PC-9 (cell line): ENCODE measurements around the gene TBX10.

Experiments
- EZH2 ChIP-seq: fragments of 200-600 bp; sonication (generic); IDR thresholded peaks from 2 replicates; pipeline ENCODE4 v1.8.0; 2017; ENCODE audit warnings: antibody characterized with exemption, low read depth
- TF ChIP-seq, protein P1 (sequence below): fragments of 200-600 bp; sonication (generic); conservative IDR thresholded peaks from 2 replicates; pipeline ENCODE4 v1.6.1; 2017; ENCODE audit warnings: mixed run types, antibody characterized with exemption, mild to moderate bottlenecking, moderate library complexity

DNA sequence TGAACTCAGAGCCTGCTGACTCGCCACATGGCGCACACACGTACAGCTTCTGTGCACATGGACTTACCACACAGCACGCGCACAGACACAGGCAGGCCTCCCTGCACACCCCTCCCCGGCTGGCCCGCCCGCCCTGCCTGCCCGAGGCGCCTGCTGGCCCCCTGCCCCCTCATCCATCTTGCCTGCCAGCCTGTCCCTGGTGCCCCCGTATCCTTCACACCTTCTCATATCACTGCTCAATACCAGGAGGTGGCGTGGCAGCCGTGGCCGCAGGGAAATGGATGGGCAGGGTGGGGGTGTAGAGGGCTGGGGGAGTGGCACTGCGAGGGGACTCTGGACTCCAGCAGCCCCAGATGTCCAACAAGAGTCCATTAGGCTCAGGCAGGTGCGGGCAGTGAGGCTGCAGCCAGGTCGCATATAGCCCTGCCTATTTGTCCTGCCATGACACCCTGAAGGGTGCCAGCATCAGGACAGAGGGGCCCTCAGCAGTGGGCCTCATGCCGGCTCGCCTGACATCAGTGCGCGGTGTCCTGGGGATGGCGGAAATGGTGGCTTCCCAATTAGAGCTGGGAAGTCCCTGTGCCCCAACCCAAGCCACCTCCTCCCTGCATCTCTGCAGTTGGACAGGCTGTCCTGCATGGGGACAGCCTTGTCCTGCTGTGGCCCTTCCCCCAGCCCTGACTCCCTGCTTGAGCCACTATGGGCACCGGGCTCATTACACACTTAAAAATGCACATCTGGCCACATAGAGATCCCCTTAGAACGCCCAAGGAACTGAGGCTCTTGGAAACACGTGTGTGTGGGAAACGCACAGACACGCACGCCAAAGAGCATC lies 2.0 kb upstream of the TBX10 start:
- TF ChIP-seq, protein P1, sequence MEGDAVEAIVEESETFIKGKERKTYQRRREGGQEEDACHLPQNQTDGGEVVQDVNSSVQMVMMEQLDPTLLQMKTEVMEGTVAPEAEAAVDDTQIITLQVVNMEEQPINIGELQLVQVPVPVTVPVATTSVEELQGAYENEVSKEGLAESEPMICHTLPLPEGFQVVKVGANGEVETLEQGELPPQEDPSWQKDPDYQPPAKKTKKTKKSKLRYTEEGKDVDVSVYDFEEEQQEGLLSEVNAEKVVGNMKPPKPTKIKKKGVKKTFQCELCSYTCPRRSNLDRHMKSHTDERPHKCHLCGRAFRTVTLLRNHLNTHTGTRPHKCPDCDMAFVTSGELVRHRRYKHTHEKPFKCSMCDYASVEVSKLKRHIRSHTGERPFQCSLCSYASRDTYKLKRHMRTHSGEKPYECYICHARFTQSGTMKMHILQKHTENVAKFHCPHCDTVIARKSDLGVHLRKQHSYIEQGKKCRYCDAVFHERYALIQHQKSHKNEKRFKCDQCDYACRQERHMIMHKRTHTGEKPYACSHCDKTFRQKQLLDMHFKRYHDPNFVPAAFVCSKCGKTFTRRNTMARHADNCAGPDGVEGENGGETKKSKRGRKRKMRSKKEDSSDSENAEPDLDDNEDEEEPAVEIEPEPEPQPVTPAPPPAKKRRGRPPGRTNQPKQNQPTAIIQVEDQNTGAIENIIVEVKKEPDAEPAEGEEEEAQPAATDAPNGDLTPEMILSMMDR, result no peak
- no peak for TF ChIP-seq EZH2
